ENCODE measurements around the gene CRLF3.
"Not testable (repeated sequence)": the region's sequence is repeated elsewhere in the genome, so short reads cannot be mapped to it uniquely, and the experiment has no call there.

Gene CRLF3

GRCh38 chr17:30794372-30794771 lies 30.1 kb downstream of the CRLF3 start:
- Histone ChIP-seq H3K9me3 (ENCODE audit: severe bottlenecking) (no peaks in the 10 kb centered on the region), H3K36me3 (peaks cover 73% of the 10 kb centered on the region), H3K4me3 (ENCODE audit: low read depth, low read length) (no peak overlapping the region), H3K27me3 (ENCODE audit: insufficient read depth, low read depth, severe bottlenecking) (no peaks in the 10 kb centered on the region), H3K27ac (no peak overlapping the region; the same call in 1 of the 2 replicates)
- TF ChIP-seq, protein P1, sequence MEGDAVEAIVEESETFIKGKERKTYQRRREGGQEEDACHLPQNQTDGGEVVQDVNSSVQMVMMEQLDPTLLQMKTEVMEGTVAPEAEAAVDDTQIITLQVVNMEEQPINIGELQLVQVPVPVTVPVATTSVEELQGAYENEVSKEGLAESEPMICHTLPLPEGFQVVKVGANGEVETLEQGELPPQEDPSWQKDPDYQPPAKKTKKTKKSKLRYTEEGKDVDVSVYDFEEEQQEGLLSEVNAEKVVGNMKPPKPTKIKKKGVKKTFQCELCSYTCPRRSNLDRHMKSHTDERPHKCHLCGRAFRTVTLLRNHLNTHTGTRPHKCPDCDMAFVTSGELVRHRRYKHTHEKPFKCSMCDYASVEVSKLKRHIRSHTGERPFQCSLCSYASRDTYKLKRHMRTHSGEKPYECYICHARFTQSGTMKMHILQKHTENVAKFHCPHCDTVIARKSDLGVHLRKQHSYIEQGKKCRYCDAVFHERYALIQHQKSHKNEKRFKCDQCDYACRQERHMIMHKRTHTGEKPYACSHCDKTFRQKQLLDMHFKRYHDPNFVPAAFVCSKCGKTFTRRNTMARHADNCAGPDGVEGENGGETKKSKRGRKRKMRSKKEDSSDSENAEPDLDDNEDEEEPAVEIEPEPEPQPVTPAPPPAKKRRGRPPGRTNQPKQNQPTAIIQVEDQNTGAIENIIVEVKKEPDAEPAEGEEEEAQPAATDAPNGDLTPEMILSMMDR (IDR thresholded peaks at IDR 0.05; ENCODE audit: low read depth, low read length): no peak
- no peak for DNase-seq

DNA sequence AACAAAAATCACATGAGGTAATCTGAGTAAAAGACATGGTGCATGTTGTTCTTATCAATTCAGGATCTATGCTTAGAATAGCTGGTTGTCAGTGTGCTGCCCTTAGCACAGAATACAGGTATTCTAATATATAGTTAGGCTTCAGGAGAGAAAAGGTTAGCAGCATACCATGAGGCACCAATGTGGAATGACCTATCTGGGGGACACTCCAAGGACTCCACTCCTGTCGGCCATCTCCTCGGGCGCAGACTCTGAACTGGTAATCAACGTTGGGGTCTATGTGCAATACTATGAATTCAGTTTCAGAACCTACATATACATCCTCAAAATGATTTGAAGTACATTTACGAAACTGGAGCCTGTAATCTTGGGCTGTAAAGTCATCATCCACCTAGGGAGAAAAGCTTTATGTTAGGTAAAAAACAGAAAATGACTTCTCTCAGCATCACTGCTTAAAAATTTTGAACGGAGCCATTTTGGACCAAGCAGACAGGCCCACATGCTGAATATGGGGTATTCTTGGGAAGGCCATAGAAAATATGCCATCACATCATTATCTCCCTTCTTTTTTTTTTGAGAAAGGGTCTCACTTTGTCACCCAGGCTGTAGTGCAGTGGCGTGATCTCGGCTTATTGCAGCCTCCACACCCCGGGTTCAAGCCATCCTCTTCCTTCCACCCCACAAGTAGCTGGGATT lies 31.1 kb downstream of the CRLF3 start:
- TF ChIP-seq, protein P1 (IDR thresholded peaks at IDR 0.05; ENCODE audit: low read depth, low read length): no peak

GRCh38 chr17:30790279-30790678 lies 34.2 kb downstream of the CRLF3 start:
- no peak overlapping the region for H3K4me3 ChIP-seq (ENCODE audit: low read depth, low read length)
- no peak overlapping the region for H3K27ac ChIP-seq
- H3K27me3 ChIP-seq (ENCODE audit: insufficient read depth, low read depth, severe bottlenecking): no peaks in the 10 kb centered on the region
- H3K36me3 ChIP-seq: peaks cover 88% of the 10 kb centered on the region
- no peaks in the 10 kb centered on the region for H3K9me3 ChIP-seq (ENCODE audit: severe bottlenecking)
- DNase-seq: no peak
- TF ChIP-seq, protein P1 (IDR thresholded peaks at IDR 0.05; ENCODE audit: low read depth, low read length): no peak

More for the DNA sequence above, 31.1 kb downstream of the CRLF3 start:
- Histone ChIP-seq H3K36me3 (peaks cover 81% of the 10 kb centered on the region), H3K4me3 (ENCODE audit: low read depth, low read length) (no peak overlapping the region), H3K27me3 (ENCODE audit: insufficient read depth, low read depth, severe bottlenecking) (no peaks in the 10 kb centered on the region), H3K27ac (0 out of 2 replicates have a peak overlapping the region, but pooled peaks have one; percentile 6), H3K9me3 (ENCODE audit: severe bottlenecking) (no peaks in the 10 kb centered on the region)
- no peak for DNase-seq

DNA sequence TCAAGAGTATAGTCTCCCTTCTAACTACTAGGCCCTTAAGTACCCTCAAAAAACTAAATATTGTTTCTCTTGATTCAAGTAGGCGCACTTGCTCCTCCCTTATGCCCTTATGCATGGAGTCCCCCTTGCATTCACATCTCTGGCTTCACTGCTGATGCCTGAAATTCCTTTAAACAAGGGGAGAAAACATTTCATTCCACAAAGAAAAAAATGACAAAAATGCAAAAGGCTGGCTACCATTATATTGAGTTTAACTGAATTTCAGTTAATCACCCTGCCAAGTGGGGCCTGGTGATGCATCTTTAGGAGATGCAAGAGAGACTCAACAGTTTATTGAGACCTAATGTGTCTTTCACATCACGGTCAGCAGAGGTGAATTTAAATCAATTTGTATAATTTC lies 35.6 kb downstream of the CRLF3 start:
- no peak overlapping the region for H3K27ac ChIP-seq

GRCh38 chr17:30782206-30782605 lies 42.3 kb downstream of the CRLF3 start:
- no peak overlapping the region for H3K27ac ChIP-seq
- TF ChIP-seq, protein P1 (IDR thresholded peaks at IDR 0.05; ENCODE audit: low read depth, low read length): no peak
- no peak for DNase-seq
- no peak overlapping the region for H3K4me3 ChIP-seq (ENCODE audit: low read depth, low read length)
- H3K36me3 ChIP-seq: peaks cover 65% of the 10 kb centered on the region
- no peaks in the 10 kb centered on the region for H3K27me3 ChIP-seq (ENCODE audit: insufficient read depth, low read depth, severe bottlenecking)
- H3K9me3 ChIP-seq (ENCODE audit: severe bottlenecking): no peaks in the 10 kb centered on the region

More for the DNA sequence above, 35.6 kb downstream of the CRLF3 start:
- Histone ChIP-seq H3K36me3 (peaks cover 82% of the 10 kb centered on the region), H3K9me3 (ENCODE audit: severe bottlenecking) (no peaks in the 10 kb centered on the region), H3K27me3 (ENCODE audit: insufficient read depth, low read depth, severe bottlenecking) (no peaks in the 10 kb centered on the region), H3K4me3 (ENCODE audit: low read depth, low read length) (no peak overlapping the region)
- TF ChIP-seq, protein P1 (IDR thresholded peaks at IDR 0.05; ENCODE audit: low read depth, low read length): no peak
- no peak for DNase-seq

- Histone ChIP-seq H3K27ac (no peak overlapping the region), H3K9me3 (ENCODE audit: severe bottlenecking) (no peaks in the 10 kb centered on the region), H3K36me3 (peaks cover 46% of the 10 kb centered on the region), H3K4me3 (ENCODE audit: low read depth, low read length) (no peak overlapping the region), H3K27me3 (ENCODE audit: insufficient read depth, low read depth, severe bottlenecking) (no peaks in the 10 kb centered on the region)
- no peak for DNase-seq
- TF ChIP-seq, protein P1 (IDR thresholded peaks at IDR 0.05; ENCODE audit: low read depth, low read length): no peak
Measured at GRCh38 chr17:30780343-30780742, 44.1 kb downstream of the CRLF3 start.

- H3K9me3 ChIP-seq (ENCODE audit: severe bottlenecking); H3K27me3 ChIP-seq (ENCODE audit: insufficient read depth, low read depth, severe bottlenecking); DNase-seq; H3K4me3 ChIP-seq (ENCODE audit: low read depth, low read length); H3K27ac ChIP-seq: not testable (repeated sequence)
- H3K36me3 ChIP-seq: peaks cover 19% of the 10 kb centered on the region
Measured at GRCh38 chr17:30768771-30769170, 55.7 kb downstream of the CRLF3 start.

- H3K9me3 ChIP-seq (ENCODE audit: severe bottlenecking); H3K27me3 ChIP-seq (ENCODE audit: insufficient read depth, low read depth, severe bottlenecking); DNase-seq; H3K27ac ChIP-seq; H3K4me3 ChIP-seq (ENCODE audit: low read depth, low read length): not testable (repeated sequence)
- H3K36me3 ChIP-seq: peaks cover 19% of the 10 kb centered on the region
Measured at GRCh38 chr17:30767641-30768404, 56.7 kb downstream of the CRLF3 start.

Data from WERI-Rb-1 (cell line).